Breast epithelium (tissue), 3 donors: Measurements from ENCODE around the gene PHC2.

Experiments used
- CTCF ChIP-seq, 3 donors: fragments of 450-650 bp; IDR thresholded peaks; one replicate each; pipeline ENCODE4 v1.5.1; 2016 to 2017; ENCODE audit warnings: antibody characterized with exemption in 3 of 3, mild to moderate bottlenecking in 3 of 3, moderate library complexity in 3 of 3
- POLR2A ChIP-seq: fragments of 450-650 bp; IDR thresholded peaks from one replicate; pipeline ENCODE4 v1.6.1; 2016; ENCODE audit warnings: antibody characterized with exemption, mild to moderate bottlenecking, moderate library complexity

GRCh38 chr1:33397994-33398393, 32.9 kb downstream of the PHC2 start:
- TF ChIP-seq CTCF (IDR thresholded peaks at IDR 0.05) (no peak), POLR2A (no peak)
